ENCODE results near the gene TADA2B.

The TADA2B gene

DNA sequence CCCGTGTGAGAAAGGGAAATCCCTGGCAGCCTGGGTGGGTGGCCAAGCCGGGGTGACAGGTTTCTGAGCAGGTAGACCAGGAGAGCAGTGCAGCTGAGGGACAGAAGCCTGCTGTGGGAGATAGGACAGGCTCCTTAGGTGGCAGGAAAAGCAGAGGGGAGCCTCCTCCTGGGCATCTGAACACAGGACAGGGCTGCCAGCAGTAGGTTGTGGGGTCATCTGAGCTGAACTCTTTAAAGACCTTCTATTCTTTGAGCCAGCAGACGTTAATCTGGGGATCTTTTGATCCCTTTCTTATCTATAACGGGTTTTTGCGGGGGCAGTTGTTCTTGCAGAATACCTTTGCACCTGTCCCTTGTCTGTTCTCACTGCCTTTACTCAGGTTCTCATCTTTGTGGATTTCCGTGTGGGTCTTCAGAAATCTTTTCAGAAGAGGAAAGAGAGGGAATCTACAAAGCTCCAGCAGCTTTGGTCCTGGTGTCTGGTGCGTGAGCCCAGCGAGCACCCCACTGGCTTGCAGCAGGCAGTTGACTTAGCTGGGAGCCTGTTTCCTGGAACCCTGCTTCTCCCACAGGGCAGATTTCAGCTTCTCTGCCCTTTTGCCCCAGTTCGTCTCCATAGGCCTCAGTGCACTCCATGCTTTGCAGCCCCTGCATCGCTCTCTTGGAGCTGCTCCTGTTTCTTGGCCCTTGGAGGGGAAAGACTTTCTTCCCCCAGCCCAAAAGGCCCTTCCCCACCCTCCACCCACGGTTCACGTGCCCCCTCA lies 35.8 kb upstream of the TADA2B start:
- peak overlapping the region; percentile 16; the same call in 1 of the 2 replicates for H3K27ac ChIP-seq
- DNase-seq: peak; percentile 55
- no peak overlapping the region for H3K4me3 ChIP-seq (ENCODE audit: low read depth, low read length)
- no peaks in the 10 kb centered on the region for H3K27me3 ChIP-seq (ENCODE audit: insufficient read depth, low read depth, severe bottlenecking)
- TF ChIP-seq, protein P1, sequence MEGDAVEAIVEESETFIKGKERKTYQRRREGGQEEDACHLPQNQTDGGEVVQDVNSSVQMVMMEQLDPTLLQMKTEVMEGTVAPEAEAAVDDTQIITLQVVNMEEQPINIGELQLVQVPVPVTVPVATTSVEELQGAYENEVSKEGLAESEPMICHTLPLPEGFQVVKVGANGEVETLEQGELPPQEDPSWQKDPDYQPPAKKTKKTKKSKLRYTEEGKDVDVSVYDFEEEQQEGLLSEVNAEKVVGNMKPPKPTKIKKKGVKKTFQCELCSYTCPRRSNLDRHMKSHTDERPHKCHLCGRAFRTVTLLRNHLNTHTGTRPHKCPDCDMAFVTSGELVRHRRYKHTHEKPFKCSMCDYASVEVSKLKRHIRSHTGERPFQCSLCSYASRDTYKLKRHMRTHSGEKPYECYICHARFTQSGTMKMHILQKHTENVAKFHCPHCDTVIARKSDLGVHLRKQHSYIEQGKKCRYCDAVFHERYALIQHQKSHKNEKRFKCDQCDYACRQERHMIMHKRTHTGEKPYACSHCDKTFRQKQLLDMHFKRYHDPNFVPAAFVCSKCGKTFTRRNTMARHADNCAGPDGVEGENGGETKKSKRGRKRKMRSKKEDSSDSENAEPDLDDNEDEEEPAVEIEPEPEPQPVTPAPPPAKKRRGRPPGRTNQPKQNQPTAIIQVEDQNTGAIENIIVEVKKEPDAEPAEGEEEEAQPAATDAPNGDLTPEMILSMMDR (IDR thresholded peaks at IDR 0.05; ENCODE audit: low read depth, low read length): peak; percentile 65
- H3K9me3 ChIP-seq (ENCODE audit: severe bottlenecking): no peaks in the 10 kb centered on the region
- peaks cover 84% of the 10 kb centered on the region for H3K36me3 ChIP-seq

DNA sequence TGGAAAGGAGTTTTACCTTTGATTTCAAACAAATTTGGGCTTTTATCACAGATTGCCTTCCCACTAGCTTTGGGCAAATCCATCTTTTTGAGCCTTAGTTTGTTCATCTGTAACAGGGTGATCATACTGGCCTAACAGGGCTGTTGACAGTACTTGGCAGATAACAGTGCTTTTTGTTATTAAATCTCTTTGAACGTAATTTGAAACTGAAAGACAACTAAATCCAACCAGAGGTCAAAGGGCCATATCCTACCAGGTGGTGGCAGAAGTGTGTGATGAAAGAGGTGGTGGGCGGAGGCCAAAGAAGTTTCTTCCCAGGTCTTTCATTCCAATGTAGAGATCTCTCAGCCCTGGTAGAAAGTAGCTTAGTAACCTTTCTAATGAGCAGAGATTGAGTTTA lies 35.2 kb upstream of the TADA2B start:
- Histone ChIP-seq H3K9me3 (ENCODE audit: severe bottlenecking) (no peaks in the 10 kb centered on the region), H3K4me3 (ENCODE audit: low read depth, low read length) (no peak overlapping the region), H3K27ac (peak overlapping the region; percentile 16; the same call in 1 of the 2 replicates), H3K27me3 (ENCODE audit: insufficient read depth, low read depth, severe bottlenecking) (no peaks in the 10 kb centered on the region), H3K36me3 (peaks cover 84% of the 10 kb centered on the region)
- no peak for DNase-seq
- TF ChIP-seq, protein P1 (IDR thresholded peaks at IDR 0.05; ENCODE audit: low read depth, low read length): no peak

DNA sequence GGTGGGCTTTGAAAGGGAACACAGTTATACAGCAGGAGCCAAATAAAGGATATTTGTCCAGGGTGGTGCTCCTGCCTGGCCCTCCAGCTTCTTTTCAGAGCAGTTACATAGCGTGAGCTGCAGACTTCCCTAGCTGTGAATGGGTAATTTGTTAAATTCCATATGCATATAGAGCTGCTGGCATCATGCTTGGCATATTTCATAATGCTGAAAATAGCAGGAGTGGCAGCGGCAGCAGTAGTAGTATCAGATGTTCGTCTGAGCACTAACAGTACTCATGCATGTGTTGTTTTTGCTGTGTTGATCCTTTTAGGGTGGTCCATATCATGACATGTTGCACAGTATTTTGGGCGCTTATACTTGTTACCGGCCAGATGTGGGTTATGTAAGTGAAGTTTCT lies 33.6 kb upstream of the TADA2B start:
- H3K36me3 ChIP-seq: peaks cover 82% of the 10 kb centered on the region
- no peaks in the 10 kb centered on the region for H3K9me3 ChIP-seq (ENCODE audit: severe bottlenecking)
- no peak overlapping the region for H3K4me3 ChIP-seq (ENCODE audit: low read depth, low read length)
- no peak for DNase-seq
- no peak overlapping the region for H3K27ac ChIP-seq
- TF ChIP-seq, protein P1 (IDR thresholded peaks at IDR 0.05; ENCODE audit: low read depth, low read length): no peak
- no peaks in the 10 kb centered on the region for H3K27me3 ChIP-seq (ENCODE audit: insufficient read depth, low read depth, severe bottlenecking)

DNA sequence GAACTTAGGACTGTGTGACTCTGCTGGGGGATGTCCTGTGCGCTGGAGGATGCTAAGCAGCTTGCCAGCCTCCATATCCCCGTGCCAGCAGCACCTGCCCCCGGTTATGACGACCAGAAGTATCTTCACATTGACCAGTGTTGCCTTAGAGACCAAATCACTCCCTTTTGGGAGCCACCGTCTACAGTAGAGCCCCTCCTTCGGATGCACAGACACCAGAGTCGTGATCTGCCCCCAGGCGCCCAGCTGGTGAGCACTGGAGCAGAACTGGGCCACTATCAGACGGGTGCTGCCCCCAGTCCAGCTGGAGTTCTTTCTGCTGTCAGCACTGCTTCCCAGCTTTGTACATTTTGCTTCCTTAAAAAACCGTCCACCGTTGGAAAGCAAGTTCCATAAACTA lies 30.0 kb upstream of the TADA2B start:
- Histone ChIP-seq H3K36me3 (peaks cover 91% of the 10 kb centered on the region), H3K27me3 (ENCODE audit: insufficient read depth, low read depth, severe bottlenecking) (no peaks in the 10 kb centered on the region), H3K27ac (no peak overlapping the region), H3K4me3 (ENCODE audit: low read depth, low read length) (no peak overlapping the region), H3K9me3 (ENCODE audit: severe bottlenecking) (no peaks in the 10 kb centered on the region)
- TF ChIP-seq, protein P1 (IDR thresholded peaks at IDR 0.05; ENCODE audit: low read depth, low read length): no peak
- DNase-seq: no peak

DNA sequence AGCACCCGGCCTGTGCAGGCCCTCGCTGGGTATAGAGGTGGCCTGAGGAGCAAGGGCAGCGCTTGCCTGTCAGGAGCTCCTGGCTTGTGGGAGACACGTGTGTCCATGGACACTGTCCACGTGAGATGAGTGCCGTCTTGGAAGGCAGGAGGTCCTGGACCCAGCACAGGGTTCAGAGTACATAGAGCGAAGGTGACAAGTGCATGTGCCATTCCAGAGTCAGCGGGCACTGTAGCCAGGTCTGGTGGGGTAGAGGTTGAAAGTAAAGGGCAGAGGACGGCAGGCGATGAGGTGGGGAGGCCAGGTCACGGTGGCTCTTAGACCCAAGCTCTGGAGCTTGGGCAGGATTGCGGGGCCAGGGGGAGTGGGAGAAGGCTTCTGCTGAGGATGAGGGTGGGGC lies 28.4 kb upstream of the TADA2B start:
- Histone ChIP-seq H3K4me3 (ENCODE audit: low read depth, low read length) (no peak overlapping the region), H3K36me3 (peaks cover 77% of the 10 kb centered on the region)

More for the DNA sequence above, 28.4 kb upstream of the TADA2B start:
- Histone ChIP-seq H3K9me3 (ENCODE audit: severe bottlenecking) (no peaks in the 10 kb centered on the region), H3K27me3 (ENCODE audit: insufficient read depth, low read depth, severe bottlenecking) (no peaks in the 10 kb centered on the region), H3K27ac (no peak overlapping the region)
- TF ChIP-seq, protein P1 (IDR thresholded peaks at IDR 0.05; ENCODE audit: low read depth, low read length): no peak
- no peak for DNase-seq
